SK-N-SH treated with all-trans-retinoic acid at 6 μM for 48 hours (cell line): ENCODE data around the gene COL4A4.

Experiments
- RARB ChIP-seq: fragments of 250-450 bp; sonication (Bioruptor Pico); IDR thresholded peaks from 2 replicates; pipeline ENCODE4 v1.8.0; 2021; ENCODE audit warnings: mild to moderate bottlenecking, moderate library complexity
- TOX ChIP-seq: fragments of 250-450 bp; sonication (Bioruptor Pico); IDR thresholded peaks from 2 replicates; pipeline ENCODE4 v1.8.0; 2021; ENCODE audit warnings: mild to moderate bottlenecking, moderate library complexity, borderline replicate concordance

GRCh38 chr2:227097495-227098161 is 66.4 kb downstream of the COL4A4 start:
- TF ChIP-seq TOX (CRISPR knock-in tag) = no peak
- TF ChIP-seq RARB (CRISPR knock-in tag) = no peak
